ENCODE measurements around the gene CDKL4.
"Not testable (repeated sequence)": the region's sequence is repeated elsewhere in the genome, so short reads cannot be mapped to it uniquely, and the experiment has no call there.

Gene CDKL4

GRCh38 chr2:39144416-39144815 lies 99.4 kb downstream of the CDKL4 start:
- no peak for DNase-seq (ENCODE audit: low spot score)
- FAIRE-seq, result no peak

- DNase-seq (ENCODE audit: low spot score) (no peak), FAIRE-seq (no peak)
Observed at GRCh38 chr2:39142904-39143605, 100.7 kb downstream of the CDKL4 start.

- FAIRE-seq (no peak), DNase-seq (ENCODE audit: low spot score) (peak; percentile 62)
Observed at GRCh38 chr2:39141334-39142271, 102.2 kb downstream of the CDKL4 start.

- not testable (repeated sequence) for DNase-seq (ENCODE audit: low spot score); FAIRE-seq
Observed at GRCh38 chr2:39140948-39141333, 102.8 kb downstream of the CDKL4 start.

- DNase-seq (ENCODE audit: low spot score) (no peak), FAIRE-seq (no peak)
Observed at GRCh38 chr2:39140322-39140847, 103.4 kb downstream of the CDKL4 start.

- no peak for FAIRE-seq
- DNase-seq (ENCODE audit: low spot score), result no peak
Observed at GRCh38 chr2:39139511-39140237, 104.1 kb downstream of the CDKL4 start.

- FAIRE-seq (peak; percentile 13), DNase-seq (ENCODE audit: low spot score) (no peak)
Observed at GRCh38 chr2:39138837-39139211, 104.9 kb downstream of the CDKL4 start.

- FAIRE-seq, result not testable (repeated sequence)
Observed at GRCh38 chr2:39138187-39138836, 105.5 kb downstream of the CDKL4 start.

GRCh38 chr2:39136799-39137198 lies 107.0 kb downstream of the CDKL4 start:
- no peak for DNase-seq (ENCODE audit: low spot score)
- FAIRE-seq, result no peak

More at GRCh38 chr2:39138187-39138836, 105.5 kb downstream of the CDKL4 start:
- DNase-seq (ENCODE audit: low spot score), result not testable (repeated sequence)

GRCh38 chr2:39135690-39136259 lies 108.0 kb downstream of the CDKL4 start:
- FAIRE-seq (no peak), DNase-seq (ENCODE audit: low spot score) (no peak)

- no peak for FAIRE-seq
- DNase-seq (ENCODE audit: low spot score), result no peak
Observed at GRCh38 chr2:39133215-39133851, 110.4 kb downstream of the CDKL4 start.

- FAIRE-seq (no peak), DNase-seq (ENCODE audit: low spot score) (no peak)
Observed at GRCh38 chr2:39128919-39129391, 114.8 kb downstream of the CDKL4 start.

GRCh38 chr2:39127973-39128372 lies 115.8 kb downstream of the CDKL4 start:
- DNase-seq (ENCODE audit: low spot score) (no peak), FAIRE-seq (no peak)

Measured in urothelium cell line (cell line).